NCI-H187 treated with DMSO at 0.1 percent for 48 hours (cell line): Measurements from ENCODE around the gene TRIM75.
"Not testable (repeated sequence)": the region's sequence is repeated elsewhere in the genome, so short reads cannot be mapped to it uniquely, and the experiment has no call there.

Experiments used
- DNase-seq: peaks from one replicate; lab custom pipeline; 2025; lab: John Stamatoyannopoulos, UW

Gene TRIM75

DNA sequence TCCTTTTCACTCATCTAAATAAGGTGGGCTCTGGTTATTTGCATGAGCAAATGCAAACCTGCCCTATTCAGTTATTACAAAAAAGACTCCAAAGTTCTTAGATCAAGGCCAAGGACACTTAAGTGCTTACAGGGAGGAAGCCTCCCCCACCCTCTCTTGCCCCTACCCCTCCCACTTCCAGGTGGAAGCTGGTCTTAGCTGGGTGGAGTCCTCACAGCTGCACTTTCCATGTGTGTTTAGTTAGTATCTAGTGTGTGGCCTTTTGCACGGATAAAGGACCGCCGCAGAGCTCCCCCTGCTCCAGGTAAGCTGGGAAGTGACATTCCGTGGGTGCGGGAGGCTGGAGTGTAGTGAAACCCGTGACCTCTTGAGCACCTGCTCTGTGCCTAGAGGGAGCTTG, at the start of gene TRIM75:
TSS of gene TRIM75 (plus strand) at position 222 of the 400 bp plus-strand sequence. CDS start 5,282 bp downstream, outside the sequence.
- DNase-seq = no peak

DNA sequence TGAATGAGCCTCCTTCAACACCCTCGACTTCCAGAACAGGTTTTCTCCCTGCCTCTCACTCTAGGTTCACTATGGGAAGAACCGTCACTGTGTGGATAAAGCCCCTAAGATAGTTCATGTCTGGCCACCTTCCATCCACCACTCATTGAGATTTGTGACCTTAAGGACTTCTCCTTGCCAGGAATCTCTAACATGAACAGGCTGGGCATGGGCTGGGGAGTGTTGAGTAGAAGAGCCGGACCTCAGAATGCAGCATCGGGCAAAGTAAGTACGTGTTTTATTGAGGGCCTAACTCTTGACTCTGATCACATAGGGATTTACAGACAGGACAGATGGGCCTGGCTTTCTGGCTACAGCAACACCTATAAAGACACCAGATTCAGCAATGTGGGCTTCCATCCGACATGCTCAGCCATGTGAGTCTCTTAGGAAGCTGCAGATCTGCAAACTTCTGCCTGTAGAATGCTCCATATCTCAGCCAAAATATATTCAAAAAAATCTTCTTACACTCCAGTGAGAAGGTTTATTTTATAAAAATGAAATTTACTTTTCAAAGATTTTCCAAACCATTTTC, 48.2 kb upstream of the TRIM75 start:
- DNase-seq = no peak

DNA sequence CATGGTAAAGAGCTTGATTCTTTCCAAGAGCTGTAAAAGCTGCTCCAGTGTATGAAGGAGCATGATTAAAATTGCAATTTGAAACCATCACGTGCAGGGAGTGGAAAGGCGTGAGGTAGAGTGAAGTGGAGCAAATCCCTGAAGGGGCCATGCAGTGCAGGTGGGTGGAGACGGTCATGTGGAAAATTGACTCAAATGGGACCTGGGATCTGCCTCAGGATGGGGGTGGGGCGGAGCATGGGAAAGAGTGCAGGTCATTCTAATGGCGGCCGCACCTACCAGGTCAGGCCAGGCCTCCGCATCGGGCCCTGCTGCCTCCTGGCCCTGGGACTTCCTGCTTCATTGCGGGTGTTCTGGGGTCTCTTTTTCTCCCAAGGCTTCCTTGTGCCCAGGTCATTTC, 47.2 kb upstream of the TRIM75 start:
- DNase-seq = peak; percentile 86

DNA sequence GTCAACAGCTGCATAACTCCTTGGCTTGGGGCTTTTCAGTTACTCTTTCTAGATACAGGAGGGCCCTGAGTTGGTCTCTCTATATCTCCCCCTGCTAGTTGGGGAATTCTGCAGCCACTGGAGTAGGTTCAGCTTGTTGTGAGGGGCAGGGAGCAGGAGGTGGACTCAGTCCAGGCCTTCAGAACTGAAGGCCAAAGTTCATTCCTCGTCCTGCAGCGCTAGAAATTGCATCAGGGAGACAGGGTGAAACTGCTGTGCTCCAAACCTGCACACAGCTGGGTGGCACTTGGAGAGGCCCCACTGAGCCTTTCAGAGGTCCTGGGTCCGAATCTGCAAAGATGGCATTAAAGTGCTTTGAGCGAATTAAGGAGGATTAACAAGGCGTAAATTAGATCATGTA, 46.8 kb upstream of the TRIM75 start:
- DNase-seq = no peak

DNA sequence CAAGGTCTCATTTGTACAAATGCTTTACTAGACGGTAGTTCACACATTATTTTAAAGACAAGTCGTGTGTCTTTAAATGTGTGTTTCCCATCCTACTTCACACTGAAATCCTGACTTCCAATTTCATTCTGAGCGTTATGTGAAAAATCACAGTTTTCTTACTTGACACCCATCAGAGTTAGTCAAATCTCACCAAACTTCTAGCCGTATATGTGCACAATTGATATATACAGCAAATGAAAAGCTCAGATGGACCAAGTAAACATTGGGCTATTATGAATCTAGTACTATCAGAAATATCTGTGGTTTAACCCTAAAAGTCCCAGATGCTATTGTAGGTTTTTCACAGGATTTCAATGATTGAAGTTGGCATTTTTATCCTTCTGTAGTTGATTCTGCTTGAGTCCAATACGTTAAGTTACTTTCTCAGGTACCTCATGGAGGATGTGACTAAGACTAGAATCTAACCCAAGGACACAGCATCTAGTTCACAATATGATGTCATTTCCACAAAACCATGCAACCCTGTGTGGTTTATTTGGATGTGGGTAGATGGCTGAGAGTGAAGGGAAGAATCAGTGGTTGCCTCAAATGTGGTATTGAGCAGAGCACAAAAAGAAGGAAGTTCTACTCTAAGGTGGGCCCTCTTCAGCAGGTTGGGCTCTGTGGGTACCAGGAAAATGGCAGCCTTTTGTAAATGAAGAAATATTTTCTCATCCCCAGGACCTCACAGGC, 44.0 kb upstream of the TRIM75 start:
- no peak for DNase-seq

DNA sequence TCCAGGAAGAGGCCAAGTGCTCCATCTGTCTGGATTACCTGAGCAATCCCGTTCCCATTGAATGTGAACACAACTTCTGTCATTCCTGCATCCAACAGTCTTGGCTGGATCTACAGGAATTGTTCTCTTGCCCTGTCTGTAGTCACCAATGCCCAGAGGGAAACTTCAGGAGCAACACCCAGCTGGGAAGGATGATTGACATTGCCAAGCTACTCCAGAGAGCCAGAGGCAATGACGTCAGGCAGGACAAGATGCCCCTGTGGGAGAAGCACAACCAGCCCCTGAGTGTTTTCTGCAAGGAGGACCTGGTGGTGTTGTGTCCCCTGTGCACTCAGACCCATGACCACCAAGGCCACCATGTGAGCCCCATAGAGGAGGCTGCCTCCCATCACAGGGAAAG, 43.2 kb upstream of the TRIM75 start:
- no peak for DNase-seq

DNA sequence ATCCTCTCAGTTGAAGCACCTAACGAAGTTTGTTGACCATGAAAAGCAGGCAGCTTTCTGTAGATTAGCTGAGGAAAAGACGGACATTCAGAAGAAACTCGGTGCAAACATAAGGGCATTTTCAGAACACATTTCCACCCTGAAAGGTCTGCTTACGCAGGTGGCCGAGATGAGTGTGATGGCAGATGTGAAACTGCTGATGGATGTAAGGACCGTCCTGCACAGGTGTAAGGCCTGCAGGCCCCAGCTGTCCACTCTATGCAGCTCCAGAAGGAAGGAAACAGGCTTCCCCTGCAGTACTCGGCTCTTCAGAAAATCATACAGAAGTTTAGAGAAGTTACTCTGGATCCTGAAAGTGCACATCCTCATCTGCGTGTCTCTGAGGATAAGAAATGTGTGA, 42.7 kb upstream of the TRIM75 start:
- DNase-seq = no peak

DNA sequence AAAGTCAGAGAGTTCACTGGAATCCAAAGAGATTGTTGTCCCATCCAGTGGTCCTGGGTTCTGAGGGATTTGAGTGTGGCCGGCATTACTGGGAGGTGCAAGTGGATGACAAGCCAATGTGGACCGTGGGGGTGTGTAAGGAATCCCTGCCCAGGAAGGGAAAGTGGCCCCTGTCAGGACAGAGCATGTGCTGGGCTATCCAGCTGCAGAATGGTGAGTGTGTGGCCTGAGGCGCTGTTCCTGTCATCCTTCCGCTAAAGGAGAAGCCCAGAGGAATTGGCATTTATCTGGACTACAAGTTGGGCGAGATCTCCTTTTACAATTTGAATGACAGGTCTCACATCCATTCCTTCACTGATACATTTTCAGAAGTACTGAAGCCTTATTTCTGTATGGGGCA, 42.3 kb upstream of the TRIM75 start:
- no peak for DNase-seq

DNA sequence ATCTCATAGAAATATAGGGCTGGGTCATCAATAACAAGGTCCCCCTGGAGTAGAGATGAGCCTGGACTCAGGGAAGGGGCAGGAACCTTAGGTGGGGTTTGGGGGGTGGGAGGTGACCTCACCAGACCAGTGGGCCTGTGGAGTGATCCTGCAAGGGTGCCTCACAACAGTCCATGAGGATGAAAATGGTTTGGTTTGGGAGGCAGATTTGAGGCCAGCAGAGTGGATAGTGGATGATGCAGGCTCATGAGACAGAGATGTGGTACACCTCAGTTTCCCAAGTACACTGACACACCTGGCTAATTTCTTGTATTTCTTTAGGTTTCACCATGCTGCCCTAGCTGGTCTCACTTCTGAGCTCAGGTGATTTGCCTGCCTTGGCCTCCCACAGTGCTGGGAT, 40.0 kb upstream of the TRIM75 start:
- no peak for DNase-seq

DNA sequence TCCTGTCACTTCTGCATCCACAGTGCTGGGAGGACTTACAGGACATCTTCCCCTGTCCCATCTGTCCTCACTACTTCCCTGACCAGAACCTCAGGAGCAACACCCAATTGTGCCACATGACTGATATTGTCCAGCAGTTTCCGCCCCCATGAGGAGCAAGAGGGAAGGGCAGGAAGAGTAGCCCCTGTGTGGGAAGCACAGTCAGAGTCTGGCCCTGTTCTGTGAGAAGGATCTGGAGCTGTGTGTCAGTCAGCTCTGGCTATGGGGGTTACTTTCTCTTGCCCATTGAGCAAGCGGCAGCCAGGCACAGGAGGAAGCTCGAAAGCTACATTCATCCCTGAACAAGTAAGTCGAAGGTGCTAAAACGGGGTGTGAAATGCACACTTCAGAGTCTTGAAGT, 36.7 kb upstream of the TRIM75 start:
- DNase-seq = no peak

DNA sequence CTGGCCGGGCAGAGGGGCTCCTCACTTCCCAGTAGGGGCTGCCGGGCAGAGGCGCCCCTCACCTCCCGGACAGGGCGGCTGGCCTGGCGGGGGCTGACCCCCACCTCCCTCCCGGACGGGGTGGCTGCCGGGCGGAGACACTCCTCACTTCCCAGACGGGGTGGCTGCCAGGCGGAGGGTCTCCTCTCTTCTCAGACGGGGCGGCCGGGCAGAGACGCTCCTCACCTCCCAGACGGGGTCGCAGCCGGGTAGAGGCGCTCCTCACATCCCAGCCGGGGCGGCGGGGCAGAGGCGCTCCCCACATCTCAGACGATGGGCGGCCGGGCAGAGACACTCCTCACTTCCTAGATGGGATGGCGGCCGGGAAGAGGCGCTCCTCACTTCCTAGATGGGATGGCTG, 33.7 kb upstream of the TRIM75 start:
- DNase-seq = not testable (repeated sequence)

DNA sequence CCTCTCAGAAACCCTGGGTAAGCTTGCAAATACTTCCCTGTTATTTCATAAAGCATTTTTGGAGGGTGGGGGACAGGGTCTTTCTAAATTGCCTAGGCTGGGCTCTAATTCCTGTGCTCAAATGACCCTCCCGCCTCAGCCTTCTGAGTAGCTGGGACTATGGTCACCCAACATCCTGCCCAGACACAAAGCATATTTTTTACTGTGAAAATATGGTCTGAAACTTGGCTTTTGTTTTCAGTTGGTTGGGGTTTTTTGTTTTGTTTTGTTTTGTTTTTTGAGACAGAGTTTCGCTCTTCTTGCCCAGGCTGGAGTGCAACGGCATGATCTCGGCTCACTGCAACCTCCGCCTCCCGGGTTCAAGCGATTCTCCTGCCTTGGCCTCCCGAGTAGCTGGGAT, 27.9 kb upstream of the TRIM75 start:
- DNase-seq = not testable (repeated sequence)

DNA sequence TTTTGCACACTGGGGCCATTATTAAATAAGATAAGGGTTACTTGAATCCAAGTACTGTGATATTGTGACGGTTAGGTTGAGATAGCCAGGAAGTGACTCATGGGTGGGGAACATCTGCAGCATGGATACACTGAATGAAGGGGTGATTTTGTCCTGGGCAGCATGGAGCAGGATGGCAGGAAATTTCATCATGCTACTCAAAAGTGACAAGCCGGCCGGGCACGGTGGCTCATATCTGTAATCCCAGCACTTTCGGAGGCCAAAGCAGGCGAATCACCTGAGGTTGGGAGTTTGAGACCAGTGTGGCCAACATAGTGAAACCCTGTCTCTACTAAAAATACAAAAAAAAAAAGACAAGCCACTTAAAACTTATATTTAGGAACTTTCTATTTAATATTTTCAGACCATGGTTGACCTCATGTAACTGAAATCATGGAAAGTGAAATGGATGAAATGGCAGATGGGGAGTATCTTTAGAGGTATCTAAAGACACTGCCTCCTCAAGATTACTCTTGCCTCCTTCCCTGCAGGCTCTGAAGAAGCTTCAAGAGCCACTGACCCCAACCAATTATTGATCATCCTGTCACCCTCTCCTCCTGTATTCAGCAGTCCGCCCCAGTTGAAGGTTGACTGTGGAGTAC, 25.8 kb upstream of the TRIM75 start:
- no peak for DNase-seq

DNA sequence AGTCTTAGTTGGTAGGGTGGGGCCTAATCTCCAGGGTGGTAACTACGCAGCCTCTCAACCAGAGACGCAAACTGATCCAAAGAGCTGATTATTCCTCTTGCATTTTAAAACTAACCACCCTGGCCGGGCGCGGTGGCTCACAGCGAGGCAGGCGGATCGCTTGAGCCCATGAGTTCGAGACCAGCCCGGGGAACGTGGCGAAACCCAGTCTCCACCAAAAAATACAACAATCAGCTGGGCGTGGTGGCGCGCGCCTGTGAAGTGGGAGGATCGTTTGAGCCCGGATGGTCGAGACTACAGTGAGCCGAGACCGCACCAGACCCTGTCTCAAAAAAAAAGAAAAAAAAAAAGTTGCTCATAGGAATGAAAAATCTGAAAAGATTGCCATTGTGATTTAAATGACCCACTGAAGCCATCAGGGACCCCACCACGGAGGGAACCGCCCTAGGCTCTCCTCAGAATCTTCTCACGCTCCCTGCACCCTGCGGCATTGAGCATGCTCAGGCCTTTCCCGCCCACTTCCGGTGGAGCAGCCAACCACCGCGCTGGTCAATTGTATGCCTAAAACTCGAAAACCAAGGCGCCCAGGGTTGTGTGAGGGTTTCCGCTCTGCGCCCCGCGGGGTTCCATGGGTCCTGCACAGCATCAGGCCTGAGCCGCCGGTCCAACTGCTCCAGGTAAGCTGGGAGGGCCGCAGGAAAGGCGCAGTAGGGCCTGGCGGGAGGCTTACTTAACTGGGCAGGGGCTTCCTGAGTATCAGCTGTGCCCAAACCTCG, 22.0 kb upstream of the TRIM75 start, which contains the start of gene TRIM60:
TSS of gene TRIM60 (plus strand) at position 564 of the 776 bp plus-strand sequence. CDS start 8,074 bp downstream, outside the sequence.
- no peak for DNase-seq

DNA sequence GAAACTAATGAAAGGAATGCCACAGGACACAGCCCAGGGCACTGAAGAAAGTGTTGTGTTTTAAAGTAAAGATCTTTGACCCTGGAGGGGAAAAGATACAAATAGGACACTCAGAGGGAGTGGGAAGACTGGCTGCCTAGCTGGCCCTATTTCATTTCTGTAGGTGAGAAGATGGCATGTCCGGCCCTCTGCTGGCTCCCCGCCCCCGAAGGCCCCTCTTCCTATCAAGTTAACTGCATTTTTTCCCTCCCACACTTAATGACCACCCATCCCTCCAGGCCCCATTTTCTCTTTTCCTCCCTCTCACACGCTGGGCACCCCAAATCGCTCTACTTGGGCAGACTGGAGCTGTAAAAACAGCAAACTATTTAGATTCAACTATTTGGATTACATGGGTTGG, 5.5 kb upstream of the TRIM75 start:
- DNase-seq = no peak

DNA sequence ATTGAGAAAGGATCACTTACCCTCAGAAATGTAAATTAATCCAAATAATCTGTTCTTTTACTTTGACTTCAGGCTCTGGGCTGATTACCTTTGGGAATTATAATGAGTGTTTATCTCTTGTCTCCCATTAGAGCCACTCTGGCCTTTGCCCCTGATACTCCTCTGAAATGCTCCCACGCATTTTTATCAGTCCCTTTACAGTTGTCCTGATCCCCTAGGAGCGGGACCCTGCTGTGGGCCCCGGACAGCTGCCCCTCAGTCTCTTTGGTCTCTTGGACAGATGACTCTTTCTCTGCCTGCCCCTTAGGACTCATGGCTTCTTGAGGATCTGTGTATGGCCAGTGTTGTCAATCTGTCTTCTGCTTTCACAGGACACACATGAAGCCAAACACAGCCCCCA, 1.0 kb upstream of the TRIM75 start:
- no peak for DNase-seq

DNA sequence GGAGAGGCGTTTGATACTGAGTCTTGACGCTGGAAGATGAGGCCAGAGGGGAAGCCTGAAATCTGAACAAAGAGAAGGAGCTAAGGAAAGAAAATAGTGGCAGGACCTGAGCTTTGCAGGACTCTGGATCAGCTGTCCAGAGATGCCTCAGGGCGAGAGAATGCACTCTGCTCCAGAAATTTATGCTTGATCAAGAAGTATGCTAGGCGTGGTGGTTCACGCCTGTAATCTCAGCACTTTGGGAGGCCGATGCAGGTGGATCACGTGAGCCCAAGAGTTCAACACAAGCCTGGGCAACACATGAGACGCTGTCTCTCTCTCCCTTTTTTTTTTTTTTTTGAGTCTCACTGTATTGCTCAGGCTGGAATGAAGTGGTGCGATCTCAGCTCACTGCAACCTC, 1.9 kb downstream of the TRIM75 start:
- no peak for DNase-seq

DNA sequence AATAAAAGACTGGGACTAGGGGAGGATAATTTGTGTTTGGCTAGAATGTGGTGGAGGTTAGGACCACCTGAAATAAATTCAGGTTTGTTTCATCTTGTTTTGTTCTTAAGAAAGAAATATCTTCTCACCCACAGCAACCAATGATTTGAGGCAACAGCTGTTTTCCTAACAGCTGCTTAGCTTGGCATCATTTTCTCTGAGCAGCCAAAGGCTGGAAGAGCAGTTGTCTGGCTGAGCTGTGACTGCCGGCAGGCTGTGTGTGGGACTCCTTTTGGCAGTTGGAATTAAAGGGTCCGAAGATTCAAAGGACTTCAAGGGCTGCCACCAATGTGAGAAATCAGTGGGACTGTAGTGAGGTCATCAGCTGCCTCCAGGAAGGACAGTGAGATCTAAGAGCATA, 5.0 kb downstream of the TRIM75 start:
- no peak for DNase-seq

DNA sequence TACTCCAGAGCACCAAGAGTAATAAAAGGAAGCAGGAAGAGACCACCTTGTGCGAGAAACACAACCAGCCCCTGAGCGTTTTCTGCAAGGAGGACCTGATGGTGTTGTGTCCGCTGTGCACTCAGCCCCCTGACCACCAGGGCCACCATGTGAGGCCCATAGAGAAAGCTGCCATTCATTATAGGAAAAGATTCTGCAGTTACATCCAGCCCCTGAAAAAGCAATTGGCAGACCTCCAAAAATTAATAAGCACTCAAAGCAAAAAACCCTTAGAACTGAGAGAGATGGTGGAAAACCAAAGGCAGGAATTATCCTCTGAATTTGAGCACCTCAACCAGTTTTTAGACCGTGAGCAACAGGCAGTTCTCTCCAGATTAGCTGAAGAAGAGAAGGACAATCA, 5.7 kb downstream of the TRIM75 start:
- DNase-seq = no peak

DNA sequence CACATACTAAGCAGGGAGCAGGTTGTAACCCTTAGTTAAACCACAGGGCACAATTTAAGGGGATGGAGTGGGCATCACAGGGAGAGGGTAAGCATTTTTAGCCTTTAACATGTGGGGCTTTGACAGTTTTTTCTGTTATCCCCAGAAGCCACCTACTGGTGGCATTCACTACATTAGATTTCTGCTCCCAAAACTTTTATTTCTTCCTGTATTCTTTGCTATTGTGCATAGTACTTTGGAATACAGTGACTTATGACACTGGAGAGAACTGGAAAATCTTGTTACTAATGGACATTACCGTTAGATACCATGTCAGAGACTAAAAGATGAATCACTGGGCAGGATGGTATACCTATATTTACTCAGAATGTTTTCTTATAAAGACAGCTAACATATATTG, 7.3 kb downstream of the TRIM75 start:
- DNase-seq = no peak

DNA sequence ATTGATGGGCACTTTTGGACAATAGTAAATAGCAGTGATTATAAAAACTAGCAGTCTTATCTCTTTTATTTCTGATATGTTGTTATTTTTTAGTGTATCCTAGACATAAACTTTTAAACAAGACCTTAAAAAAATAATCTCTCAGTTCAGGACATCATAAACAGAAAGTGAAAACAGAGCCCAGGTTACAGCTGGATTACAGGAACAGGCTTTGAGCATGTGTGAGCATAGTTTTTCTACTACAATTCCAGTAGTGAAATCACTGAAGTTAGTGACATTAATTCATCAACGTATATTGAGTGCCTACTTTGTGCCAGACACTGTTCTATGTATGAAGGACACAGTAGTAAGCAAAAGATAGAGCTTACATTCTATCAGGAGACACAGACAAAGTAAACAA, 16.9 kb downstream of the TRIM75 start:
- no peak for DNase-seq

DNA sequence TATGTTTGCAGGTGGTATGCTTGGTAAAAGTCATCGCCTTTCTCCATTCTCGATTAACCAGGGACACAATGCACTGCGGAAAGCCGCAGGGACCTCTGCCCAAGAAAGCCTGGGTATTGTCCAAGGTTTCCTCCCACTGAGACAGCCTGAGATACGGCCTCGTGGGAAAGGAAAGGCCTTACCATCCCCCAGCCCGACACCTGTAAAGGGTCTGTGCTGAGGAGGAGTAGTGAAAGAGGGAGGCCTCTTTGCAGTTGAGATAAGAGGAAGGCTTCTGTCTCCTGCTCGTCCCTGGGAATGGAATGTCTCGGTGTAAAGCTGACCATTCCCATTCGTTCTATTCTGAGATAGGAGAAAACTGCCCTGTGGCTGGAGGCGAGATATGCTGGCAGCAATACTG, 19.7 kb downstream of the TRIM75 start:
- DNase-seq = not testable (repeated sequence)
